HepG2 (cell line): ENCODE results near the gene PELI2.

Experiments
- HCFC1 ChIP-seq: fragments of 150-350 bp; IDR thresholded peaks from 2 replicates; pipeline ENCODE4 v1.6.1; 2014; ENCODE audit warnings: low read depth, low read length
- JUND ChIP-seq: sonication (generic); formaldehyde crosslinking; IDR thresholded peaks from 2 replicates; pipeline ENCODE4 v1.8.0; 2022; ENCODE audit warnings: mild to moderate bottlenecking, missing genetic modification reagents
- POLR2A ChIP-seq, 2 experiments: IDR thresholded peaks; 2 replicates each; pipeline ENCODE4 v1.6.1; 2011; ENCODE audit warnings: low read depth in 2 of 2, low read length in 2 of 2, mild to moderate bottlenecking in 1 of 2, moderate library complexity in 1 of 2; ENCODE audit not compliant: insufficient read depth in 1 of 2
- POLR2AphosphoS5 ChIP-seq: IDR thresholded peaks from 2 replicates; pipeline ENCODE4 v1.6.1; 2012; ENCODE audit warnings: low read depth, low read length
- SP1 ChIP-seq, 2 experiments: fragments of 450-650 bp in 1 of 2; sonication (generic) in 1 of 2; formaldehyde crosslinking in 1 of 2; IDR thresholded peaks; 2 replicates each; pipeline versions ENCODE4 v1.4.0 to v1.6.1; 2016 to 2020; ENCODE audit warnings: missing genetic modification reagents in 1 of 2
- SUZ12 ChIP-seq: fragments of 150-350 bp; IDR thresholded peaks from 2 replicates; pipeline ENCODE4 v1.6.1; 2014; ENCODE audit warnings: low read depth, low read length
- WIZ ChIP-seq: sonication (generic); formaldehyde crosslinking; IDR thresholded peaks from 2 replicates; pipeline ENCODE4 v1.5.1; 2020; ENCODE audit warnings: mild to moderate bottlenecking, missing genetic modification reagents
- ZMYM2 ChIP-seq: sonication (generic); formaldehyde crosslinking; IDR thresholded peaks from 2 replicates; pipeline ENCODE4 v1.8.0; 2022; ENCODE audit warnings: mild to moderate bottlenecking, missing genetic modification reagents
- ZNF205 ChIP-seq: IDR thresholded peaks from 2 replicates; pipeline ENCODE4 v1.6.1; 2018; ENCODE audit warnings: missing biosample characterization, missing genetic modification reagents
- TF ChIP-seq, protein P1 (sequence below): sonication (generic); formaldehyde crosslinking; IDR thresholded peaks from 2 replicates; pipeline ENCODE4 v1.5.0; 2020; ENCODE audit warnings: mild to moderate bottlenecking, missing genetic modification reagents, moderate library complexity

DNA sequence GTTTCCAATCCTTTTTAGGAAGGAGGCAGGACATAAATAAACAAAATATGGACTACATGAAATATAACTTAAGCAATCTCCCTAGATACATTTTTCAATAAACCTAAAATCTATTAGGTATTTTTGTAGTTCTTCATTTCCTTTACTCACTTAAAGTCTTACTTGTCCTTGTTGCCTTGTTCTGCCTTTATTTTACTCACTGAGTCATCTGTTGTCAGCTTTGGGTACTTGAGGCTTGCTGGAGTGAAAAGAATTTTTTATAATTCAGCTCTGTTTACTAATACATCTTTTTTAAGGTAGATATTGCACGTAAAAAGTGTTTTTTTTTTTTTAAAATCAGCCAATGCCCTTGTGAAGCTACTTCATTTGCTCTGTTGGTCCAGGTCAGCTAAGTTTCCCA, 216.2 kb downstream of the PELI2 start:
- TF ChIP-seq POLR2AphosphoS5 (no peak), SP1 (IDR thresholded peaks at IDR 0.05) (no peak), SP1 (CRISPR knock-in tag; IDR thresholded peaks at IDR 0.05) (no peak), HCFC1 (no peak), ZMYM2 (CRISPR knock-in tag) (no peak), JUND (CRISPR knock-in tag) (no peak), ZNF205 (CRISPR knock-in tag) (no peak), SUZ12 (no peak), POLR2A (IDR thresholded peaks at IDR 0.05; ENCODE audit: insufficient read depth in 1 of 2, low read depth in 2 of 2, low read length in 2 of 2) (no peak), WIZ (CRISPR knock-in tag) (no peak)
- TF ChIP-seq, protein P1, sequence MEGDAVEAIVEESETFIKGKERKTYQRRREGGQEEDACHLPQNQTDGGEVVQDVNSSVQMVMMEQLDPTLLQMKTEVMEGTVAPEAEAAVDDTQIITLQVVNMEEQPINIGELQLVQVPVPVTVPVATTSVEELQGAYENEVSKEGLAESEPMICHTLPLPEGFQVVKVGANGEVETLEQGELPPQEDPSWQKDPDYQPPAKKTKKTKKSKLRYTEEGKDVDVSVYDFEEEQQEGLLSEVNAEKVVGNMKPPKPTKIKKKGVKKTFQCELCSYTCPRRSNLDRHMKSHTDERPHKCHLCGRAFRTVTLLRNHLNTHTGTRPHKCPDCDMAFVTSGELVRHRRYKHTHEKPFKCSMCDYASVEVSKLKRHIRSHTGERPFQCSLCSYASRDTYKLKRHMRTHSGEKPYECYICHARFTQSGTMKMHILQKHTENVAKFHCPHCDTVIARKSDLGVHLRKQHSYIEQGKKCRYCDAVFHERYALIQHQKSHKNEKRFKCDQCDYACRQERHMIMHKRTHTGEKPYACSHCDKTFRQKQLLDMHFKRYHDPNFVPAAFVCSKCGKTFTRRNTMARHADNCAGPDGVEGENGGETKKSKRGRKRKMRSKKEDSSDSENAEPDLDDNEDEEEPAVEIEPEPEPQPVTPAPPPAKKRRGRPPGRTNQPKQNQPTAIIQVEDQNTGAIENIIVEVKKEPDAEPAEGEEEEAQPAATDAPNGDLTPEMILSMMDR (CRISPR knock-in tag) = no peak
